MCF 10A (cell line): ENCODE results near the gene COL23A1. TPM values are rescaled to one million over a fixed set of nuclear protein-coding genes. Genes with fewer than 3 reads are reported as not detected.

Experiments used
- BruUV-seq: library from RNA; stranded (reverse); fragments of 400-500 nt; replicated peaks from 2 replicates; lab custom pipeline; 2021; lab: Mats Ljungman, UMichigan
- CTCF ChIA-PET: fragments of 300-600 bp; sonication (Branson Sonifier 250); formaldehyde crosslinking; extraction: SDS; loops from one replicate; lab custom pipeline; 2021; ENCODE audit warnings: antibody characterized with exemption, inconsistent platforms; lab: Yijun Ruan, JAX
- POLR2A ChIA-PET: fragments of 300-600, 350-650 bp; sonication (Branson Sonifier 250); formaldehyde crosslinking; extraction: SDS; loops from one replicate; lab custom pipeline; 2020; ENCODE audit warnings: antibody characterized with exemption, inconsistent platforms; lab: Yijun Ruan, JAX
- DNase-seq: peaks from one replicate; pipeline ENCODE4 v3.0.0-alpha.2; 2018; ENCODE audit not compliant: unreplicated experiment
- H3K27ac Mint-ChIP-seq: one replicate; pipeline ENCODE4 v1.8.0; 2022; ENCODE audit warnings: mild to moderate bottlenecking, low read depth, mixed read lengths; ENCODE audit not compliant: unreplicated experiment
- H3K27me3 Mint-ChIP-seq: one replicate; pipeline ENCODE4 v1.8.0; 2022; ENCODE audit warnings: mixed read lengths; ENCODE audit not compliant: insufficient read depth, unreplicated experiment
- H3K36me3 Mint-ChIP-seq: one replicate; pipeline ENCODE4 v1.8.0; 2022; ENCODE audit warnings: mild to moderate bottlenecking, moderate library complexity, mixed read lengths; ENCODE audit not compliant: insufficient read depth, unreplicated experiment
- H3K4me1 Mint-ChIP-seq: one replicate; pipeline ENCODE4 v1.8.0; 2022; ENCODE audit warnings: mixed read lengths; ENCODE audit not compliant: insufficient read depth, unreplicated experiment
- H3K4me3 Mint-ChIP-seq: one replicate; pipeline ENCODE4 v1.8.0; 2022; ENCODE audit warnings: mild to moderate bottlenecking, moderate library complexity, mixed read lengths; ENCODE audit not compliant: unreplicated experiment
- H3K9me3 Mint-ChIP-seq: one replicate; pipeline ENCODE4 v1.8.0; 2022; ENCODE audit warnings: mixed read lengths; ENCODE audit not compliant: unreplicated experiment
- intact Hi-C: fragments of 100-400 bp; cut with micrococcal nuclease; formaldehyde crosslinking; loops from 2 replicates; pipeline ENCODE4 v1.14.1; 2022
- total RNA-seq: library from RNA; stranded (reverse); gene quantifications from 2 replicates; pipeline ENCODE4 v1.2.3, GENCODE V29; 2022
- TF ChIP-seq, protein P1 (sequence below): fragments of 200-600 bp; IDR thresholded peaks from one replicate; pipeline ENCODE4 v1.8.0; 2022; ENCODE audit warnings: antibody characterized with exemption, mild to moderate bottlenecking; ENCODE audit not compliant: unreplicated experiment

COL23A1 gene
- total RNA-seq, 1 experiment from 2014 or later = not detected

DNA sequence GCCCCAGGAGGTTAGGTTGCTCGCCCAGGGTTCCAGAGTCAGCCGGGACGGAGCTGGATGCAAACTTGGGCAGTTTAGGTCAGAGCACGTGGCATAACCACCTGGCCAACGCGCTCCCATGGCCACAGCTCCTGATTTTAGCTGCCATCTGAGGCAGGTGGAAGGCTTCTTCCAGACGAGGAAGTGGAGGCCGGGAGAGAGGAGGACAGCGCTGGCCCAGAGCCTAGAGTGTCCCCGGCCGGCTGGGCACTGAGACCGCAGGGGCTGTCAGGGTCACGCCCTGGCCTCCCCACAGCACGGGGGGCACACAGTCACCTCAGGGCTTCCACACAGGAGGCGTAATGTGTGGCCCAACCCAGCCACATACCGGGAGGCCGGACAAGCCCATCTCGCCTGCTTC is 341.4 kb downstream of the COL23A1 start:
- TF ChIP-seq, protein P1, sequence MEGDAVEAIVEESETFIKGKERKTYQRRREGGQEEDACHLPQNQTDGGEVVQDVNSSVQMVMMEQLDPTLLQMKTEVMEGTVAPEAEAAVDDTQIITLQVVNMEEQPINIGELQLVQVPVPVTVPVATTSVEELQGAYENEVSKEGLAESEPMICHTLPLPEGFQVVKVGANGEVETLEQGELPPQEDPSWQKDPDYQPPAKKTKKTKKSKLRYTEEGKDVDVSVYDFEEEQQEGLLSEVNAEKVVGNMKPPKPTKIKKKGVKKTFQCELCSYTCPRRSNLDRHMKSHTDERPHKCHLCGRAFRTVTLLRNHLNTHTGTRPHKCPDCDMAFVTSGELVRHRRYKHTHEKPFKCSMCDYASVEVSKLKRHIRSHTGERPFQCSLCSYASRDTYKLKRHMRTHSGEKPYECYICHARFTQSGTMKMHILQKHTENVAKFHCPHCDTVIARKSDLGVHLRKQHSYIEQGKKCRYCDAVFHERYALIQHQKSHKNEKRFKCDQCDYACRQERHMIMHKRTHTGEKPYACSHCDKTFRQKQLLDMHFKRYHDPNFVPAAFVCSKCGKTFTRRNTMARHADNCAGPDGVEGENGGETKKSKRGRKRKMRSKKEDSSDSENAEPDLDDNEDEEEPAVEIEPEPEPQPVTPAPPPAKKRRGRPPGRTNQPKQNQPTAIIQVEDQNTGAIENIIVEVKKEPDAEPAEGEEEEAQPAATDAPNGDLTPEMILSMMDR = no peak
- CTCF ChIA-PET = interaction anchor here (0.6 to 1.5 kb wide), 4 partner anchors 11 to 458 kb away, joined by 3 to 5 read pairs (median 3); no protein-coding TSS in a partner anchor
- BruUV-seq = no TSS peak
- Mint-ChIP-seq H3K27me3 (no peaks in the 10 kb centered on the region), H3K9me3 (no peaks in the 10 kb centered on the region), H3K4me1 (peaks cover 7% of the 10 kb centered on the region), H3K36me3 (no peaks in the 10 kb centered on the region), H3K27ac (no peak overlapping the region), H3K4me3 (no peak overlapping the region)
- no peak for DNase-seq
- intact Hi-C loops = no loop called here
- POLR2A ChIA-PET = interaction anchor here (0.6 to 1.2 kb wide), 5 partner anchors 23 to 1568 kb away, joined by 3 to 4 read pairs (median 3); no protein-coding TSS in a partner anchor

DNA sequence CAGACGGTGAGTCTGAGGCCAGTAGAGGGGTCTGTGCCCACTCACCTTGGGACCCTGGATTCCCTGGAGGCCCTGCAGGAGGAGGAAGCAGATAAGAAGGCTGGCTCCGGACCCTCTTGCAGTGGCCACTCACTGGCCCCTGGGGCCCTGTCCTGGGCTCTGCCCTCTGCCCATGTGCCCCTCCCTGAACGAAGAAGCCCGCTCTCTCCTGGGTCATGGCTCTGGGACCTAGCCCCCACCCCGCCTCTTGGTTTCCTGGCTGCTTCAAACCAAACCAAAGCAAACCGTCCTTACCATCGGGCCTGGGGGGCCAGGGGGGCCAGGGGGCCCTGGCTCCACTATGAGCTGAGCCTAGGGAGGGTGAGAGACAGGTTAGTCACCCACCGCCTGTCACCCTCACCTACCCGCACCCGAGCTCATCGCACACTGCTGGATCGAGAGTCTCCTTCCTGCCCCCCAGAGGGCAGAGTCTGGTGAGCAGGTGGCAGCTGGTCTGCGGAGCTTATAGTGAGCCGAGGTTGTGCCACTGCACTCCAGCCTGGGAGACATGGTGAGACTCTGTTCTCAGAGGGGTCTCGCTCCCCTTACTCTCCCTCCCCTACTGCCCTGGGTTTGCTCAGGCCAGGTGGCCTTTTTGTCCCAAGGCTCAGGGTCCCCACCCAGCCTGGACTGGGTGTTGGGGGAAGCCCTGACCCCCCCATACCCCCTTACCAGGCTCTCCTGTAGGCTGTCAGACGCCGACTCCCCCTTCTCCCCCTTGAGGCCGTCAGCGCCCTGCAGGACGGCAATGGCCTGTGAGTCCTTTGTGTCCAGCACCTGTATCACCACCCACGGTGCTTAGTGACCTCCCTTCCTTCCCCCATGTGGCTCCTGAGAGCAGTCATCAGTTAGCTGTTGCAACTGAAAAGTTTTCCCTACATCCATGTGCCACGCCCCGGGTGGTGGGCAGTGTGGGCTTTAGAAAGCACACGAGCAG is 342.4 kb downstream of the COL23A1 start:
- Mint-ChIP-seq H3K27ac (no peak overlapping the region), H3K9me3 (no peaks in the 10 kb centered on the region), H3K36me3 (no peaks in the 10 kb centered on the region), H3K27me3 (no peaks in the 10 kb centered on the region), H3K4me3 (no peak overlapping the region), H3K4me1 (peaks cover 7% of the 10 kb centered on the region)
- DNase-seq = no peak
- CTCF ChIA-PET = interaction anchor here (0.6 to 1.5 kb wide), 3 partner anchors 10 to 231 kb away, joined by 3 to 5 read pairs (median 3); no protein-coding TSS in a partner anchor
- no TSS peak for BruUV-seq
- TF ChIP-seq, protein P1 = no peak
- POLR2A ChIA-PET = interaction anchor here (0.6 to 0.7 kb wide), 3 partner anchors 29 to 1567 kb away, joined by 3 to 4 read pairs (median 3); no protein-coding TSS in a partner anchor
- intact Hi-C loops = no loop called here

DNA sequence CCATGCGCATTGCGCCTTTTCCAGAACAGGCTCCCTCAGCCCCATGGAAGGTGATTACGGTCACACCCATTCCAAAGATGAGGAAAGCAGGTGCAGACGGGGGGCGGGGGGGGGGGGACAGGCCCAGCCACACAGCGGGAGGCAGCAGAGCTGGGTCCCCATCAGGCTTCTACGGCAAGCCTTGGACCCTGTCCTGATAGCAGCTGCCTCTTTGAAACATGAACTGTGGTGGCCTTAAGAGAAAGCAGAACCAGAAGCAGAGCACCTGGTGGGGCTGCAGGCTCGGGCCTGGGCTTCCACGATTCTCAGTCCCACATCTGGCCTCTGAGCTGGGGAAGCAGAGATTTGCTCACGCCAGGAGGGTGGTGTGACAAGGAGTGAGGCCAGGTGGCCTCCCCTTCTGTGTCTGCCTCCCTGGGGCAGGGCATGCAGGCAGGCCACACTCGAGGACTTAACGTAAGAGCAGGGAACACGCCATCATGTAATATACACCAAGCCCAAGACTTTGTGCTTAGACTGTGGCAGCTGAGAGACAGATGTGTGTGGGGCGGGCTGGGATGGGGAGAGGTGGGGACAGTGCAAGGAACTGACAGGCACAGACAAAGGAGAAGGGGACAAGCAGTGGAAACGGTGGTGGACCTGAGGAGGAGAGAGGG is 343.4 kb downstream of the COL23A1 start:
- BruUV-seq = no TSS peak
- CTCF ChIA-PET = interaction anchor here (0.5 to 1.1 kb wide), 2 partner anchors 11 to 33 kb away, joined by 3 to 5 read pairs; no protein-coding TSS in a partner anchor
- TF ChIP-seq, protein P1 = no peak
- Mint-ChIP-seq H3K4me3 (no peak overlapping the region), H3K27me3 (no peaks in the 10 kb centered on the region), H3K27ac (no peak overlapping the region), H3K4me1 (peaks cover 7% of the 10 kb centered on the region), H3K36me3 (no peaks in the 10 kb centered on the region), H3K9me3 (no peaks in the 10 kb centered on the region)
- intact Hi-C loops = no loop called here
- POLR2A ChIA-PET = no interaction called here
- DNase-seq = no peak

DNA sequence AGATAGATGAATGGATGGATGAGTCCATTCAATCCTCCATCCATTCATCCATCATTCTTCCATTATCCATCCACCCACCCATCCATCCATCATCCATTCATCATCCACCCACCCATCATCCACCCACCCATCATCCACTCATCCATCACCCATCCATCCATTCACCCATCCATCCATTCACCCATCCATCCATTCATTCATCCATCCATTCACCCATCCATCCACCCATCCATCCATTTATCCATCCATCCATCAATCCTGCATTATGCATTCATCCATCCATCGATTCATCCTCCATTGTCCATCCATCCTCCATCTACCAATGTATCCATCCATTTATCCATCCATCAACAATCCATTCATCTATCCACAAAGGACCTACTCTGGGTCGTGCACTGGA is 344.8 kb downstream of the COL23A1 start:
- H3K27ac Mint-ChIP-seq = no peak overlapping the region
- no peaks in the 10 kb centered on the region for H3K9me3 Mint-ChIP-seq
- no TSS peak for BruUV-seq
- CTCF ChIA-PET = no interaction called here
- no peak for DNase-seq
- H3K4me1 Mint-ChIP-seq = peaks cover 7% of the 10 kb centered on the region
- TF ChIP-seq, protein P1 = no peak
- no peaks in the 10 kb centered on the region for H3K27me3 Mint-ChIP-seq
- H3K36me3 Mint-ChIP-seq = no peaks in the 10 kb centered on the region
- no peak overlapping the region for H3K4me3 Mint-ChIP-seq
- intact Hi-C loops = no loop called here
- POLR2A ChIA-PET = no interaction called here
